Measurements from ENCODE around the gene TEDC1.

The TEDC1 gene

GRCh38 chr14:105475269-105476096 lies 15.6 kb upstream of the TEDC1 start:
- Histone ChIP-seq H3K27ac (ENCODE audit: extremely low read depth, low read depth, low read length) (no peak overlapping the region; the same call in 1 of the 2 replicates), H3K4me3 (ENCODE audit: low read depth, low read length) (peak overlapping the region; percentile 47; the same call in 1 of the 2 replicates), H3K36me3 (ENCODE audit: control insufficient read depth in 2 of 2, insufficient read depth in 1 of 2, low read length in 2 of 2) (no peaks in the 10 kb centered on the region), H3K4me1 (ENCODE audit: control insufficient read depth, insufficient read depth, low read length) (peaks cover 16% of the 10 kb centered on the region), H3K9me3 (ENCODE audit: control insufficient read depth, insufficient read depth, low read depth, low read length) (no peaks in the 10 kb centered on the region)
- ChIA-PET CTCF (interaction anchor here (0.6 to 2.0 kb wide), 2 partner anchors 14 to 34 kb away, joined by 3 to 9 read pairs; no protein-coding TSS in a partner anchor), POLR2A (no interaction called here)
- TF ChIP-seq ZNF280C (tag by site-specific recombination; IDR thresholded peaks at IDR 0.05): no peak
- TF ChIP-seq KLF9 (tag by site-specific recombination; IDR thresholded peaks at IDR 0.05; ENCODE audit: low read depth): no peak
- 0 out of 2 replicates have a peak, but pooled peaks have one; percentile 17 for TF ChIP-seq EGR2 (tag by site-specific recombination; IDR thresholded peaks at IDR 0.05; ENCODE audit: low read depth)
- TF ChIP-seq KLF1 (tag by site-specific recombination; IDR thresholded peaks at IDR 0.05): peak; percentile 67; the same call in 1 of the 2 replicates
- no peak for TF ChIP-seq ZNF837 (tag by site-specific recombination; IDR thresholded peaks at IDR 0.05)
- no peak for TF ChIP-seq ZFP37 (tag by site-specific recombination; IDR thresholded peaks at IDR 0.05)
- TF ChIP-seq ZNF621 (tag by site-specific recombination; IDR thresholded peaks at IDR 0.05): no peak
- TF ChIP-seq ZNF768 (tag by site-specific recombination; IDR thresholded peaks at IDR 0.05): no peak
- no peak for TF ChIP-seq ZNF600 (tag by site-specific recombination; IDR thresholded peaks at IDR 0.05)
- no peak for TF ChIP-seq BCL11A (tag by site-specific recombination; IDR thresholded peaks at IDR 0.05; ENCODE audit: low read depth)
- TF ChIP-seq GLIS2 (tag by site-specific recombination; IDR thresholded peaks at IDR 0.05): 0 out of 2 replicates have a peak, but pooled peaks have one; percentile 31
- TF ChIP-seq GLI2 (tag by site-specific recombination; IDR thresholded peaks at IDR 0.05; ENCODE audit: borderline replicate concordance, low read depth): no peak
- TF ChIP-seq ZNF341 (tag by site-specific recombination; IDR thresholded peaks at IDR 0.05; ENCODE audit: low read depth): no peak
- peak; percentile 50; the same call in 1 of the 2 replicates for TF ChIP-seq PATZ1 (tag by site-specific recombination; IDR thresholded peaks at IDR 0.05)
- TF ChIP-seq, protein P1, sequence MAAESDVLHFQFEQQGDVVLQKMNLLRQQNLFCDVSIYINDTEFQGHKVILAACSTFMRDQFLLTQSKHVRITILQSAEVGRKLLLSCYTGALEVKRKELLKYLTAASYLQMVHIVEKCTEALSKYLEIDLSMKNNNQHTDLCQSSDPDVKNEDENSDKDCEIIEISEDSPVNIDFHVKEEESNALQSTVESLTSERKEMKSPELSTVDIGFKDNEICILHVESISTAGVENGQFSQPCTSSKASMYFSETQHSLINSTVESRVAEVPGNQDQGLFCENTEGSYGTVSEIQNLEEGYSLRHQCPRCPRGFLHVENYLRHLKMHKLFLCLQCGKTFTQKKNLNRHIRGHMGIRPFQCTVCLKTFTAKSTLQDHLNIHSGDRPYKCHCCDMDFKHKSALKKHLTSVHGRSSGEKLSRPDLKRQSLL (tag by site-specific recombination; IDR thresholded peaks at IDR 0.05): no peak
- TF ChIP-seq ZNF521 (tag by site-specific recombination; IDR thresholded peaks at IDR 0.05): no peak
- TF ChIP-seq ZNF155 (tag by site-specific recombination; IDR thresholded peaks at IDR 0.05): no peak
- TF ChIP-seq, protein P2, sequence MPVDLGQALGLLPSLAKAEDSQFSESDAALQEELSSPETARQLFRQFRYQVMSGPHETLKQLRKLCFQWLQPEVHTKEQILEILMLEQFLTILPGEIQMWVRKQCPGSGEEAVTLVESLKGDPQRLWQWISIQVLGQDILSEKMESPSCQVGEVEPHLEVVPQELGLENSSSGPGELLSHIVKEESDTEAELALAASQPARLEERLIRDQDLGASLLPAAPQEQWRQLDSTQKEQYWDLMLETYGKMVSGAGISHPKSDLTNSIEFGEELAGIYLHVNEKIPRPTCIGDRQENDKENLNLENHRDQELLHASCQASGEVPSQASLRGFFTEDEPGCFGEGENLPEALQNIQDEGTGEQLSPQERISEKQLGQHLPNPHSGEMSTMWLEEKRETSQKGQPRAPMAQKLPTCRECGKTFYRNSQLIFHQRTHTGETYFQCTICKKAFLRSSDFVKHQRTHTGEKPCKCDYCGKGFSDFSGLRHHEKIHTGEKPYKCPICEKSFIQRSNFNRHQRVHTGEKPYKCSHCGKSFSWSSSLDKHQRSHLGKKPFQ (tag by site-specific recombination; IDR thresholded peaks at IDR 0.05): no peak
- TF ChIP-seq YY1 (tag by site-specific recombination; IDR thresholded peaks at IDR 0.05): no peak
- TF ChIP-seq ZNF645 (tag by site-specific recombination; IDR thresholded peaks at IDR 0.05): no peak
- TF ChIP-seq ZNF792 (tag by site-specific recombination; IDR thresholded peaks at IDR 0.05): no peak
- TF ChIP-seq WT1 (tag by site-specific recombination; IDR thresholded peaks at IDR 0.05): no peak
- TF ChIP-seq ZEB2 (tag by site-specific recombination; IDR thresholded peaks at IDR 0.05): no peak
- TF ChIP-seq ZNF23 (tag by site-specific recombination; IDR thresholded peaks at IDR 0.05; ENCODE audit: borderline replicate concordance): no peak
- no peak for TF ChIP-seq ZNF704 (tag by site-specific recombination; IDR thresholded peaks at IDR 0.05)
- no peak for TF ChIP-seq SETDB1 (IDR thresholded peaks at IDR 0.05; ENCODE audit: insufficient read length, low read length)
- no peak for TF ChIP-seq BCL11B (tag by site-specific recombination; IDR thresholded peaks at IDR 0.05; ENCODE audit: low read depth)
- no peak for TF ChIP-seq ZNF112 (tag by site-specific recombination; IDR thresholded peaks at IDR 0.05)
- TF ChIP-seq ZNF785 (tag by site-specific recombination; IDR thresholded peaks at IDR 0.05): no peak
